Hepatocyte (in vitro differentiated cells): ENCODE results near the gene FOXR1.

Experiments
- CTCF ChIP-seq: fragments of 200-600 bp; sonication (generic); IDR thresholded peaks from 2 replicates; pipeline ENCODE4 v1.5.1; 2016; ENCODE audit warnings: antibody characterized with exemption, mild to moderate bottlenecking; ENCODE audit not compliant: poor library complexity
- EZH2 ChIP-seq: fragments of 200-600 bp; sonication (generic); IDR thresholded peaks from 2 replicates; pipeline ENCODE4 v1.6.1; 2016; ENCODE audit warnings: antibody characterized with exemption, mild to moderate bottlenecking, borderline replicate concordance
- EZH2phosphoT487 ChIP-seq: fragments of 200-600 bp; sonication (generic); IDR thresholded peaks from one replicate; pipeline ENCODE4 v1.6.1; 2018; ENCODE audit warnings: antibody characterized with exemption, mild to moderate bottlenecking, low read depth, moderate library complexity; ENCODE audit not compliant: unreplicated experiment, severe bottlenecking

GRCh38 chr11:119027561-119028345, 56.2 kb downstream of the FOXR1 start:
- TF ChIP-seq CTCF = no peak
- TF ChIP-seq EZH2 = no peak
- TF ChIP-seq EZH2phosphoT487 = no peak
